Left lung (tissue), 10 donors: ENCODE results near the gene TRERF1. TPM values are rescaled to one million over a fixed set of nuclear protein-coding genes. Genes with fewer than 3 reads are reported as not detected.
A peak's percentile ranks its signal among the peaks of the same experiment; 100 is the strongest.

Experiments used
- ATAC-seq: fragments of 200-7000 bp; cut with Tn5 transposase; one replicate; pipeline ENCODE4 v1.9.1; 2020; ENCODE audit warnings: moderate library complexity
- DNase-seq, 4 donors: peaks; one replicate each; pipeline ENCODE4 v3.0.0-alpha.2; 2013 to 2020
- H3K27ac ChIP-seq, 2 donors: fragments of 200-600 bp; sonication (generic) in 1 of 2; one replicate each; pipeline versions ENCODE4 v1.5.0 to v1.8.0; 2020 to 2021
- H3K27me3 ChIP-seq, 2 donors: fragments of 200-600 bp; sonication (generic) in 1 of 2; one replicate each; pipeline versions ENCODE4 v1.5.0 to v1.8.0; 2020 to 2021
- H3K36me3 ChIP-seq, 2 donors: fragments of 200-600 bp; sonication (generic) in 1 of 2; one replicate each; pipeline versions ENCODE4 v1.5.0 to v1.8.0; 2020 to 2021
- H3K4me1 ChIP-seq, 2 donors: fragments of 200-600 bp; one replicate each; pipeline ENCODE4 v1.8.0; 2021
- H3K4me3 ChIP-seq, 2 donors: fragments of 200-600 bp; sonication (generic) in 1 of 2; one replicate each; pipeline versions ENCODE4 v1.5.0 to v1.8.0; 2020 to 2021; ENCODE audit warnings: mild to moderate bottlenecking in 1 of 2
- H3K9me3 ChIP-seq, 2 donors: fragments of 200-600 bp; sonication (generic) in 1 of 2; one replicate each; pipeline versions ENCODE4 v1.5.0 to v1.8.0; 2020 to 2021
- CTCF ChIP-seq, 2 donors: fragments of 200-600 bp; sonication (generic) in 1 of 2; IDR thresholded peaks; one replicate each; pipeline versions ENCODE4 v1.5.0 to v1.8.0; 2021; ENCODE audit warnings: antibody characterized with exemption in 2 of 2
- intact Hi-C, 2 donors: fragments of 100-400 bp; cut with DNase I; formaldehyde crosslinking; loops; one replicate each; pipeline versions ENCODE4 v1.11.2 to v1.14.2; 2022
- polyA plus RNA-seq, 6 donors: library from polyadenylated mRNA; unstranded; fragments of 120-200 nt; gene quantifications; one replicate each; pipeline ENCODE4 v1.2.1, GENCODE V29; 2013; ENCODE audit not compliant: insufficient read length in 6 of 6
- total RNA-seq, 2 donors: library from RNA; stranded (reverse); fragmentation: NEBNext Ultra II Directional; extraction: Animal tissue kit (Norgen Biotek cat#: 25700); gene quantifications; one replicate each; pipeline ENCODE4 v1.2.1, GENCODE V29; 2021
- donor health status: DM: no; HTN: yes; CAD: no.
- donor health status: DM: no; HTN: no; CAD: no.

TRERF1 gene
- total and polyA plus RNA-seq, 8 donors, result 3.7 to 24.9 (median 20.7) TPM

DNA sequence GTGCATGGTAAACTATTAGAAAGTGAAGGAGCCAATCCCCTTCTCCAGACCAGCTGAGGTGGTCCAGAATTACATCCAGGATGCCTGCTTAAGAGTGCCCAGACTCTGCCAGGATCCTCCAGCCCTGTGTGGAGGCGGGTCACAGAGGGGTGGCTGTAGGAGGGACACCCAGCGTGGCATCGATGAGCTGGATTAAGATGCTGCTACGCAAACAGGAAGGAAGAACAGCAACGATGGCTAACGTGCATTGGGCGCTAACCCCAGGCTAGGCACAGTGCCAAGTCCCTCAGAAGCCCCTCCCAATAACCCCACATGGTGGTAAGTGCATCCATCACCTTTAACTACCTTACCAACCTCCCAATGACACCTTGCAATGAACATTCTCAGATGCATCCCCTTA lies 170.2 kb downstream of the TRERF1 start:
- peaks cover 14 to 34% of the 10 kb centered on the region in 2 donors for H3K4me1 ChIP-seq
- H3K4me3 ChIP-seq, result no peak overlapping the region
- ATAC-seq (no peak), DNase-seq (no peak)
- intact Hi-C loops, result no loop called here
- H3K27me3 ChIP-seq, result no peaks in the 10 kb centered on the region
- H3K9me3 ChIP-seq, result no peaks in the 10 kb centered on the region
- H3K27ac ChIP-seq, result no peak overlapping the region
- H3K36me3 ChIP-seq, result no peaks in the 10 kb centered on the region
- no peak for TF ChIP-seq CTCF (IDR thresholded peaks at IDR 0.05)

DNA sequence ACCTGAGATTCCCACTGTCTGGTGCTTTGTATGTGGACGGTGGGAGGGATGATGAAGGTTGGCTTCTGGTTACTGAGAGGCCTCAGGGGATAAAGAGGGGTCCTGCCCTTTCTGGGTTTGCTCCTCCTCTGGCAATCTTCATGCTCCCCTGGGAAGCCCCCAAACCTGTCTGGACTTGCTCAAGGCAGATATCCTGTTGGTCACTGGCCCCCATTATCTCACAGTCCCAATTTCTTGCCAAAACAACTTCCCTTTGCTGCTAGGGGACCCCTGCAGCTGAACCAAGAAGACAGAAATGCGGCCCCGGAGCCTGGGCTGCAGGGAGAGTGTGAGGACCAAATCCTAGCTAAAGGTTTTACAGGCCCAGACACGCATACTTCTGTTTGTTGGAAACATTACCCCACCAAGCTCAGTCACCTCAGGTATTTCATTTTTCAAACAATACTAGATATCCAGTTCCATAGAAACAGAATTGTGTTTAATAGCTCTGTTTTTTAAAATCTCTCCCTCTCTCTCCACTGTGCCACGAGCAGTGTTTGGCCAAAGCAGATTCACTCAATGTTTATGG lies 170.7 kb downstream of the TRERF1 start:
- intact Hi-C loops, result no loop called here
- Histone ChIP-seq H3K27ac (no peak overlapping the region), H3K27me3 (no peaks in the 10 kb centered on the region), H3K4me3 (no peak overlapping the region), H3K9me3 (no peaks in the 10 kb centered on the region), H3K4me1 (peaks cover 14 to 34% of the 10 kb centered on the region in 2 donors), H3K36me3 (no peaks in the 10 kb centered on the region)
- no peak for DNase-seq
- ATAC-seq, result no peak
- no peak for TF ChIP-seq CTCF (IDR thresholded peaks at IDR 0.05)

DNA sequence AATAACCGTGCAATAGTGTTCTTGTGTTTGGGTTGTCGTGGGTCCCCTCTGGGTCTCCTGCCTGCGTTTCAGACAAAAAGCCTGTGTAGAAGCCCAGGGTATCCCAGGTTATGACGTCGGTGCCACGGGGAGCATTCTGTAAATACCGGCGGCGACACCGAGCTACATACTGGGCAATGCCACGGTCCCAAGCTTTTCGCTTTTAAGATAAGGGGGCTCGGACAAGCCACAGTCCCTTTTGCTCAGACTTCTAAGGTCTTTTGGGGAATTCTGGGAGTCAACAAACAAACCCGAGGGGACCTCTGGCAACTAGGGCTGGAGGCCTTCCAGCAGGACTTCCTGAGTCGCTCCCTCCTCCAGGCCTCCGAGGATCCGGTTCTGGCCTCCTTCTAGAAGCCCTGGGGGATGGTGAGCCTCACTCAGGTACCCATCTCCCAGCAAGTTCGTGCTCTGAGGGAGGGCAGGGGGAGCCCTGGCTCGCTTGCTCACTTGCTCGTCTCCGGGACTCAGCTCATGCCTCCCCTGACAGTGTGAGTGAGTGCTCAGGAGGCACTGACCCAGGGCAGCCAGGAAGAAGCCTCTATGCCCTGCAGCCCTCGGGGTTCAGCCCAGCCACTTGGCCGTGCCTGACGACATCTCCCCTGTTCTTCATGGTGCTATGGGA lies 171.6 kb downstream of the TRERF1 start:
- DNase-seq, result peak; percentile 52 to 82 (median 63)
- H3K36me3 ChIP-seq, result no peaks in the 10 kb centered on the region
- no peaks in the 10 kb centered on the region for H3K27me3 ChIP-seq
- TF ChIP-seq CTCF (IDR thresholded peaks at IDR 0.05), result no peak
- peaks cover 14 to 34% of the 10 kb centered on the region in 2 donors for H3K4me1 ChIP-seq
- intact Hi-C loops, result no loop called here
- H3K9me3 ChIP-seq, result no peaks in the 10 kb centered on the region
- peak; percentile 47 for ATAC-seq
- peak overlapping the region in 1 of 2 donors; percentile 4 for H3K4me3 ChIP-seq
- peak overlapping the region in 1 of 2 donors; percentile 68 for H3K27ac ChIP-seq

DNA sequence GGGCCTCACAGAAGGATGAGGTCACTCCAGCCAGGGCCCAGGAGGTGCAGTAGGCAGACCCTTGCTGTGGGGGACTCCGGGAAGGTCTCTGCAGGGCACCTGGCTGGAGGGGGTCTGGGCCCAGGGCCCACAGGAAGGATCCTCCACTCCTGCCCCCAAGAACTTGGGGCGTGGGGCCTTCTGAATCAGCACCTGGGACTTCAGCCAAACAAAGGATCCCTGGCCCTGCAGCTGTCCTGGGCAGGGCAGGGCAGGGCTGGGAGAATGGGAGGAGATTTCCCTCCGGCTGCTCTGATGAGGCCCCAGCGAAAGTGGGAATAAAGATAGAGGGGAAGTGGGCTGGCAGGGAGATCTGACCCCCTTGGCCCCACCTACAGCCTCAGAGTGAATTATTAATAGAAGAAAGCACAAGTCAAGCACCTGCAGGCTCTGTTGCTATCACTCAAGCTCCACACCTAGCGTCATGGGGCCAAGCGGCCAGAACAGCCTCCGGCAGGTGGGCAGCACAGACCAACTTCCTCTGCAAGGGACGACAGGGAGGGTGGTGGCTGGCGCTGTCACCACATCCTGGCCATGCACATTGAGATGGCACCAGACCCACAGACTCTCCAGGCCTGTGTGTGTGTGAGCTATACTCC lies 172.5 kb downstream of the TRERF1 start:
- Histone ChIP-seq H3K4me3 (no peak overlapping the region), H3K4me1 (peaks cover 14 to 34% of the 10 kb centered on the region in 2 donors), H3K27me3 (no peaks in the 10 kb centered on the region), H3K27ac (peak overlapping the region in 1 of 2 donors; percentile 68), H3K9me3 (no peaks in the 10 kb centered on the region), H3K36me3 (no peaks in the 10 kb centered on the region)
- TF ChIP-seq CTCF (IDR thresholded peaks at IDR 0.05), result no peak
- ATAC-seq (peak; percentile 42), DNase-seq (peak in 1 of 4 donors; percentile 76)
- intact Hi-C loops, result no loop called here

- ATAC-seq (no peak), DNase-seq (no peak)
- no peak overlapping the region for H3K4me3 ChIP-seq
- no peaks in the 10 kb centered on the region for H3K27me3 ChIP-seq
- H3K9me3 ChIP-seq, result no peaks in the 10 kb centered on the region
- intact Hi-C loops, result no loop called here
- peaks cover 14 to 34% of the 10 kb centered on the region in 2 donors for H3K4me1 ChIP-seq
- TF ChIP-seq CTCF (IDR thresholded peaks at IDR 0.05), result no peak
- no peaks in the 10 kb centered on the region for H3K36me3 ChIP-seq
- H3K27ac ChIP-seq, result peak overlapping the region in 1 of 2 donors; percentile 38
Measured at GRCh38 chr6:42278131-42278853, 173.4 kb downstream of the TRERF1 start.
